OCI-LY1 (cell line): ENCODE measurements around the gene SLC9A1.

ENCODE experiments used
- H2AFZ ChIP-seq: fragments of 200-600 bp; sonication (generic), shearing (Covaris generic); 2 replicates; pipeline ENCODE4 v1.6.0; 2014; ENCODE audit warnings: antibody characterized with exemption, mild to moderate bottlenecking, low read length
- H3F3A ChIP-seq: fragments of 200-600 bp; sonication (generic), shearing (Covaris generic); 2 replicates; pipeline ENCODE4 v1.6.0; 2014; ENCODE audit warnings: mild to moderate bottlenecking, antibody characterized with exemption, low read length, moderate library complexity; ENCODE audit not compliant: insufficient read depth
- H3K27ac ChIP-seq: fragments of 200-600 bp; sonication (generic); 2 replicates; pipeline ENCODE4 v1.5.1; 2014; ENCODE audit warnings: low read length, mixed run types, mild to moderate bottlenecking, low read depth; ENCODE audit not compliant: poor library complexity, severe bottlenecking
- H3K27me3 ChIP-seq: fragments of 200-600 bp; sonication (generic); 2 replicates; pipeline ENCODE4 v1.6.0; 2014; ENCODE audit warnings: antibody characterized with exemption, mild to moderate bottlenecking, low read length, moderate library complexity; ENCODE audit not compliant: insufficient read depth
- H3K36me3 ChIP-seq: fragments of 200-600 bp; sonication (generic); 2 replicates; pipeline ENCODE4 v1.6.1; 2014; ENCODE audit warnings: mild to moderate bottlenecking, antibody characterized with exemption, low read length, moderate library complexity, mixed read lengths; ENCODE audit not compliant: insufficient read depth
- H3K4me1 ChIP-seq: fragments of 200-600 bp; sonication (generic); 2 replicates; pipeline ENCODE4 v1.5.1; 2014; ENCODE audit warnings: mild to moderate bottlenecking, low read length, moderate library complexity; ENCODE audit not compliant: insufficient read depth, severe bottlenecking
- H3K4me2 ChIP-seq: fragments of 200-600 bp; sonication (generic), shearing (Covaris generic); 2 replicates; pipeline ENCODE4 v1.6.1; 2014; ENCODE audit warnings: low read length
- H3K4me3 ChIP-seq: fragments of 200-600 bp; sonication (generic); 2 replicates; pipeline ENCODE4 v1.5.1; 2014; ENCODE audit warnings: low read length, low read depth, mild to moderate bottlenecking, mixed read lengths; ENCODE audit not compliant: poor library complexity, severe bottlenecking
- H3K79me2 ChIP-seq: fragments of 200-600 bp; shearing (Covaris generic); 2 replicates; pipeline ENCODE4 v1.6.1; 2016; ENCODE audit warnings: mixed run types, low read length, mixed read lengths; ENCODE audit not compliant: insufficient read depth
- H3K9ac ChIP-seq: fragments of 200-600 bp; sonication (generic), shearing (Covaris generic); 2 replicates; pipeline ENCODE4 v1.6.1; 2014; ENCODE audit warnings: mild to moderate bottlenecking, low read length, mixed read lengths
- H3K9me2 ChIP-seq: fragments of 200-600 bp; sonication (generic), shearing (Covaris generic); 2 replicates; pipeline ENCODE4 v1.6.1; 2014; ENCODE audit warnings: low read depth, mild to moderate bottlenecking, low read length, mixed read lengths
- H3K9me3 ChIP-seq: fragments of 200-600 bp; shearing (Covaris generic); 2 replicates; pipeline ENCODE4 v1.6.1; 2014; ENCODE audit warnings: low read length, mixed read lengths
- H4K20me1 ChIP-seq: fragments of 200-600 bp; sonication (generic), shearing (Covaris generic); 2 replicates; pipeline ENCODE4 v1.6.0; 2016; ENCODE audit warnings: mild to moderate bottlenecking, low read length; ENCODE audit not compliant: insufficient read depth
- EZH2 ChIP-seq: fragments of 200-600 bp; sonication (generic), shearing (Covaris generic); IDR thresholded peaks from 2 replicates; pipeline ENCODE4 v1.8.0; 2017; ENCODE audit warnings: borderline replicate concordance, mixed run types, mild to moderate bottlenecking, antibody characterized with exemption, low read length, moderate library complexity, mixed read lengths
- TF ChIP-seq, protein P1 (sequence below): fragments of 200-600 bp; sonication (generic), shearing (Covaris generic); IDR thresholded peaks from 2 replicates; pipeline ENCODE4 v1.5.1; 2017; ENCODE audit warnings: mild to moderate bottlenecking, antibody characterized with exemption, low read length, moderate library complexity, mixed read lengths

Gene SLC9A1

DNA sequence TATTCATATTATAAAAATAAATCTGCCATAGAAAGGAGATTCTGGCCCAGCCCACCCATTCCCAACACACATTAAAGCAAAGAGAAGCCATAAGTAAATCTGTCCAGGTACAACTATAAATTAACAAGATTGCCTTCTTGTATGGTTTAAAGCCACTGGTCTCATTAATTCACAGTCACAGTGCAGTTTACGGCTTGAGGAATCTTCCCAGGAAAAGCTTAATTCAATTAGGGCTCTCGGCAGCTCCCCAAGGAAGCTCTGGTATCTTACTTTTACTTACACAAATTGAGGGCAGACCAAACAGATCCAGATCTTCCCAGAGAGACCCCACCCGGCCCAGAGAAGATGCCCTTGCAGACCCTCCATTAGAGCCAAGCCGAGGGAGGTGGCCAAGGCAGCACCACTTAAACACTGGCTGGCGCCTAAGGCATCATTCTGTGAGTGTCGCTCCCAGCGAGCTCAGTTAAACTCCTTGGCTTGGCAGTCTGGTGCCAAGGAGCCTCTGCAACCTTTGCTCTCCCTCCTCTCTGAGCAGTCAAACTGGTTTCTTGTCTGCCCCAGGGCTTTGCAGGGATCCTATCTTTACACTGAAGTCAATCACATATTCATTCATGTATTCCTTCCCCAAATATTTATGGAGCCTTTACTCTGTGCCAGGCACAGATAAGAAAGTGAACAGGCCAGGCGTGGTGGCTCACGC lies 10.7 kb downstream of the SLC9A1 start:
- no peaks in the 10 kb centered on the region for H3K27me3 ChIP-seq
- H3K9ac ChIP-seq = no peak overlapping the region
- no peak overlapping the region for H2AFZ ChIP-seq
- no peaks in the 10 kb centered on the region for H3K9me2 ChIP-seq
- TF ChIP-seq, protein P1, sequence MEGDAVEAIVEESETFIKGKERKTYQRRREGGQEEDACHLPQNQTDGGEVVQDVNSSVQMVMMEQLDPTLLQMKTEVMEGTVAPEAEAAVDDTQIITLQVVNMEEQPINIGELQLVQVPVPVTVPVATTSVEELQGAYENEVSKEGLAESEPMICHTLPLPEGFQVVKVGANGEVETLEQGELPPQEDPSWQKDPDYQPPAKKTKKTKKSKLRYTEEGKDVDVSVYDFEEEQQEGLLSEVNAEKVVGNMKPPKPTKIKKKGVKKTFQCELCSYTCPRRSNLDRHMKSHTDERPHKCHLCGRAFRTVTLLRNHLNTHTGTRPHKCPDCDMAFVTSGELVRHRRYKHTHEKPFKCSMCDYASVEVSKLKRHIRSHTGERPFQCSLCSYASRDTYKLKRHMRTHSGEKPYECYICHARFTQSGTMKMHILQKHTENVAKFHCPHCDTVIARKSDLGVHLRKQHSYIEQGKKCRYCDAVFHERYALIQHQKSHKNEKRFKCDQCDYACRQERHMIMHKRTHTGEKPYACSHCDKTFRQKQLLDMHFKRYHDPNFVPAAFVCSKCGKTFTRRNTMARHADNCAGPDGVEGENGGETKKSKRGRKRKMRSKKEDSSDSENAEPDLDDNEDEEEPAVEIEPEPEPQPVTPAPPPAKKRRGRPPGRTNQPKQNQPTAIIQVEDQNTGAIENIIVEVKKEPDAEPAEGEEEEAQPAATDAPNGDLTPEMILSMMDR = no peak
- TF ChIP-seq EZH2 = no peak
- H3K27ac ChIP-seq = no peak overlapping the region
- H3K4me2 ChIP-seq = no peak overlapping the region
- no peak overlapping the region for H3K4me3 ChIP-seq
- H3K9me3 ChIP-seq = no peaks in the 10 kb centered on the region
- H3F3A ChIP-seq = no peaks in the 10 kb centered on the region
- H3K79me2 ChIP-seq = peaks cover 11% of the 10 kb centered on the region; the same call in 1 of the 2 replicates
- H3K36me3 ChIP-seq = no peaks in the 10 kb centered on the region; the same call in 1 of the 2 replicates
- peaks cover 67% of the 10 kb centered on the region for H3K4me1 ChIP-seq
- no peaks in the 10 kb centered on the region for H4K20me1 ChIP-seq

DNA sequence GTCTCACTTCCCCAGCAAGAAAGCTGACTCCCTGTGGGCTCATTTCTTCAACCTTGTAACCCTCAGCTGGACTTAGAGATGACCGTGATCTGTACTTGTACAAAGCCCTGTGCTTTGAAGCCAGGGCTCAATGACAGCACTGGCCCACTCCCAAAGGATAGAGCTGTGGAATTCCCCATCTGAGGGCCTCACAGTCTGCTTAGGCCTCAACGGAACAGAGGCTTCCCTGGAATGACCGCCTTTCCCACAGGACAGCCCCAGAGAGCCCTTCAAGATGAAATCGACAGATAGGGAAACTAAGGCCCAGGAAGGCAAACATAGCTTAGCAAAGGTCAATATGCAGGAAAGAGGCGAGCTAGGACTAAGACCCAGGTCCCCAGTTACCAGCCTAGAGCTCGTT lies 11.5 kb downstream of the SLC9A1 start:
- H3F3A ChIP-seq = no peaks in the 10 kb centered on the region
- peak overlapping the region; percentile 47 for H3K27ac ChIP-seq
- no peaks in the 10 kb centered on the region for H3K9me2 ChIP-seq
- no peaks in the 10 kb centered on the region for H3K9me3 ChIP-seq
- no peaks in the 10 kb centered on the region for H3K27me3 ChIP-seq
- no peak overlapping the region for H2AFZ ChIP-seq
- peaks cover 11% of the 10 kb centered on the region; the same call in 1 of the 2 replicates for H3K79me2 ChIP-seq
- TF ChIP-seq, protein P1 = no peak
- TF ChIP-seq EZH2 = no peak
- peaks cover 65% of the 10 kb centered on the region for H3K4me1 ChIP-seq
- H3K4me2 ChIP-seq = no peak overlapping the region; the same call in 1 of the 2 replicates
- no peak overlapping the region for H3K4me3 ChIP-seq
- H3K9ac ChIP-seq = no peak overlapping the region
- H4K20me1 ChIP-seq = no peaks in the 10 kb centered on the region
- H3K36me3 ChIP-seq = no peaks in the 10 kb centered on the region; the same call in 1 of the 2 replicates

DNA sequence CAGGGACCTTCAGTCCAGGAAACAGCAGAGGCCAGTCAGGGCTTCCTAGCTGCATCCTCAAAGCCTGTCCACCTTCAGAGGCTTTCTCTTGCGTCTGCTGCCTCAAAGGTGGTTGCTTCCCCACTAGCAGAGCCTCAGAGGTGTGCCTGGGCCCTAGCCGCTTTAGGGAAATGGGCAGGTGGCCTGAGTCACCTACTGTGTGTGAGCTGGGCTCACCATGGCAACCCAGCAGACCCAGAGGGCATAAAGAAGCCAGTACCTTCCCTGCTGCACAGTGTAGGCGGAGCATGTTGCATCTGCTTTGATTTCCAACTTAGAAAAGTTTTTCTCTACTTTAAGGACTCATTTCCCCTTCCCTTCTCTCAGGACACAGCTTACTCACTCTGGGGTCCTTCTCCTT lies 12.5 kb downstream of the SLC9A1 start:
- Histone ChIP-seq H3K9me2 (no peaks in the 10 kb centered on the region), H4K20me1 (no peaks in the 10 kb centered on the region), H3K4me3 (no peak overlapping the region), H3K36me3 (no peaks in the 10 kb centered on the region; the same call in 1 of the 2 replicates), H3F3A (no peaks in the 10 kb centered on the region), H2AFZ (no peak overlapping the region), H3K4me2 (peak overlapping the region; percentile 2; the same call in 1 of the 2 replicates), H3K27me3 (no peaks in the 10 kb centered on the region), H3K9ac (no peak overlapping the region), H3K9me3 (no peaks in the 10 kb centered on the region), H3K27ac (peak overlapping the region; percentile 47), H3K4me1 (peaks cover 62% of the 10 kb centered on the region), H3K79me2 (peaks cover 11% of the 10 kb centered on the region; the same call in 1 of the 2 replicates)
- TF ChIP-seq, protein P1 = no peak
- TF ChIP-seq EZH2 = no peak
